ENCODE data around the gene KIF11. TPM values are rescaled to one million over a fixed set of nuclear protein-coding genes. Genes with fewer than 3 reads are reported as not detected.
"Not testable (repeated sequence)": the region's sequence is repeated elsewhere in the genome, so short reads cannot be mapped to it uniquely, and the experiment has no call there.

The KIF11 gene
- total RNA-seq, 1 donor from 2014 or later: 9.6 TPM

- no peak for DNase-seq (ENCODE audit: extremely low read depth, low read depth, low spot score)
Measured at GRCh38 chr10:92590623-92591549, 2.0 kb upstream of the KIF11 start.

DNA sequence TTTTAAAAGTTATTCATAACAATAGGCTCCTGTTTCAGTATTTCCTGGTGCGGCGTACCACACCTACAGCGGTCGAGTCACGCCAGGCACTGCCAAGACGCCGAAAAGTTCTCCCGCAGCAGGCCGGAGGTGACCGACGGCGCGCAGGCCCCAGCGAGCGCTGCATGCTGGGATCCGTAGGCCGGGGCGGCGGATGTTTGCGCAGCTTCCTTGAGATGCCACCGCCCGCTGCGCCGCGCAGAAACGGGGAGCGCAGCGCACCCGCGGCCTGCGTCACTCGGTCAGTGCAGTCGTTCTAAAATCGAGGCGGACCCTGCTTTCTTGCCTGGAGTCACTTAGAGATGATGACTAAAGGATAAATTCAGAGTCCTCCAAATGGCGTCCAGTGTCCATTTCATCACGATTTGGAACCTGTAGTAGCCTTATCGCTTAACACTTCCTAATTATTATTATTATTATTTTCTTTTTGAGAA, 1.3 kb upstream of the KIF11 start:
- DNase-seq (ENCODE audit: extremely low read depth, low read depth, low spot score): no peak

DNA sequence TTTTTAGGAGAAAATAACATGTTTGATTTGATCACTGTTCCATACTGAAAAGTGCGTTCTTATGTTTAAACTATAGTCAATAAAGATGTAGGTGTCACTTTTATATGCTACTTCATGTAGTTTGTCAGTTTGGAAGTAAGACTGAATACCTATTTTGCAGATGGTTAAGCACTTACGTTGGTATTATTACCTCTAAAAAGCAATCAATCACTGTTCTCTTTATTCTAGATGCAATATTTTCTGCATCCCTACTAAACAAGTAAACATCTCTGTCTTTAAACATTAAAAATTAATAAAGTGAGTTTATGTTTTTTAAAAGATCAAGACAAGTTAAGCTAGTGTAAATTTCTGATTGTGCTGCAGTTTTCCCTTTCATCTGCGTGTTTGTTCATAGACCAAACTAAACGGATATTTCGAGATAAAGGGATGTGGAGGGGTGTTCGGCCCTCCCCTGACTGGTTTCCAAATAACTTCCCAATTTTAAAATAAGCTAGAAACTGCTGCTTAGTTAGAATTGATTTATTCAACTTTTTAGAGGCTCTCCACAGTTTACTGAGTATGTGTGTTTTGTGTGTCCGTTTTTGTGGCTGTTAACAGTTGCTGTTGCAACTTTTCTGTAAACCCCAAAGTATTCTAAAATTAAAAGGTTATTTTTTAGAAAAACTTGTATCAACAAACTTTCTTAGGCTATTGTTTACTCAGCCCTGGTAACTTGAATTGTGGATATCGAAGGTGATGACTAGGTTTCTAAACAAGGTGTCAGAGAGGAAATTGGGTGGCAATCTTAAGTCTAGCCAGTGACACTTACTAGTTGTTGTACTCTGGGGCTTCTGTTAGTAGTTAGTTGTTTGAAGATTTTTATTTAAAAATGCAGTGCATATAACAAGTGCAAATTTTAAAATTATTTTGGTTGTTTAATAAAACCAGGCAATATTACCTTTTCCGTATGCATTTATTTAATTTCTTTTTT, 974 bp downstream of the KIF11 start:
- DNase-seq (ENCODE audit: extremely low read depth, low read depth, low spot score): no peak

- DNase-seq (ENCODE audit: extremely low read depth, low read depth, low spot score): no peak
Measured at GRCh38 chr10:92595505-92595904, 2.6 kb downstream of the KIF11 start.

DNA sequence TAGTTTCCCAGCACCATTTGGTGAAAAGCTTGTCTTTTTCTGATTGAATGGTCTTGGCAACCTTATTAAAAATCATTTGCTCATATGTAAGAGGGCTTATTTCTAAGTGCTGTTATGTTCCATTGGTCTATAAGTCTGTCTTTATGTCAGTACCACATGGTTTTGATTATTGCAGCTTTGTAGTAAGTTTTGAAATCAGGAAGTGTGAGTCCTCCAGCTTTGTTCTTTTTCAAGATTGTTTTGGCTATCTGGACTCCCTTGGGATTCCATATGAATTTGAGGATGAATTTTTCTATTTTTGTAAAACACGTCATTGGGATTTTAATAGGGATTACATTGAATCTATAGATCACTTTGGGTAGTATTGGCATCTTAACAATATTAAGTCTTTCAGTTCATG, 5.4 kb downstream of the KIF11 start:
- no peak for DNase-seq (ENCODE audit: extremely low read depth, low read depth, low spot score)

DNA sequence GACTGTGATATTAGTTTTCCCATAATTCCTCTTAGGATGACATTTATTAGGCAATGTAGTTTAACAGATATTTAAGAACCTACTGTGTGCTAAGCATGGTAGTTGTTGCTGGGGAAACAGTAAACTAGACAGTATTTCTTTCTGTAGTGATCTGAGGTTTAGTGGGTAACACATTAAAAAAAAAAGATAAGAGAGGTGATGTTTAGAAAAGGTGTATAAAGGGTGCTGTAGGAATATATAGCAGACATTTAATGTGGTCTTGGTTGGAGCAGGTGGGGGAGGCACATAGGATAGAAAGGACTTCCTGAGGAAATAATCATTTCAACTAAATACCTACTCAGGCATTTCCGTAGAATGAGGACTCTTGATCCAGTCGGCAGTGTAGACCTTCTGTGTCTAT, 11.9 kb downstream of the KIF11 start:
- DNase-seq (ENCODE audit: extremely low read depth, low read depth, low spot score): no peak

DNA sequence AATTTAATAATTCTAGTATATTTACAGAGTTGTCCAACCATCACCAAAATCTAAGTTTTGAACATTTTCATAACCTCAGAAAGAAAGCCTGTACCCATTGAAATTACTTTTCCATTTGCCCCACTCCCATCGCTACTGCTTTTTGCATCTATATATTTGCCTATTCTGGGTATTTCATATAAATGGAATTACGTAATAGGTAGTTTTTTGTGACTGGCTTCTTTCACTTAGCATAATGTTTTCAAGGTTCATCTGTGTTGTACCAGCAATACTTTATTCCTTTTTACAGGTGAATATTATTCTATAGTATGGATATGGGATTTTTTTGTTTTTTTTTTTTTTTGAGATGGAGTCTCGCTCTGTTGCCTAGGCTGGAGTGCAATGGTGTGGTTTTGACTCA, 22.6 kb downstream of the KIF11 start:
- no peak for DNase-seq (ENCODE audit: extremely low read depth, low read depth, low spot score)

GRCh38 chr10:92619368-92619767, 26.4 kb downstream of the KIF11 start:
- DNase-seq (ENCODE audit: extremely low read depth, low read depth, low spot score): no peak

GRCh38 chr10:92627845-92628480, 35.0 kb downstream of the KIF11 start:
- no peak for DNase-seq (ENCODE audit: extremely low read depth, low read depth, low spot score)

DNA sequence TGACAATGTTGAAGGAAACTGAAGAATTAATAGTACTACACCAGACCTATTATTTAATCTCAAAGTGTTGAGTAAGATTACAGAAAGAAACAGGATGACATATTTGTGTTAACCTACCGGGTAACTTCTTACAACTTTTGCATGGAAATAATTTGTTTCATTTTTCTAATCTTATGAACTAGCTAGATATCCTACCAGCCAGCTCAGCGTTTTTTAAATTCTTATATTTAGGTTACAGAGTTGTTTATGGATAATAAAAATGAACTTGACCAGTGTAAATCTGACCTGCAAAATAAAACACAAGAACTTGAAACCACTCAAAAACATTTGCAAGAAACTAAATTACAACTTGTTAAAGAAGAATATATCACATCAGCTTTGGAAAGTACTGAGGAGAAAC, 37.0 kb downstream of the KIF11 start:
- no peak for DNase-seq (ENCODE audit: extremely low read depth, low read depth, low spot score)

- DNase-seq (ENCODE audit: extremely low read depth, low read depth, low spot score): no peak
Measured at GRCh38 chr10:92638037-92638436, 45.1 kb downstream of the KIF11 start.

DNA sequence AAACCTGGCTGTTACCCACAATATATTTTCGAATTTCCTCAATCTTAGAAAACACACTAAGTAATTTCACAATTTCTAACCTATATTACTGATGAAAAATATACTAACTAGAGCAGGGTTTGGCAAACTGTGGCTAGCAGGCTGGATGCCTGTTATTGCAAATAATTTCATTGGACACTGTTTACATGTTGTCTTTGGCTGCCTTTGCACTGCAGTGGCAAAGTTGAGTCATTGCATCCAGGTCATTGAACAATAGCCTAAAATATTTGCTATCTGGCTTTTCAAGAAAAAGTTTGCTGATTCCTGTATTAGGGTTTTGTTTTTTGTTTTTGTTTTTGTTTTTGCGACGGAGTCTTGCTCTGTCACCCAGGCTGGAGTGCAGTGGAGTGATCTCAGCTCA, 47.2 kb downstream of the KIF11 start:
- peak; percentile 51 for DNase-seq (ENCODE audit: extremely low read depth, low read depth, low spot score)

DNA sequence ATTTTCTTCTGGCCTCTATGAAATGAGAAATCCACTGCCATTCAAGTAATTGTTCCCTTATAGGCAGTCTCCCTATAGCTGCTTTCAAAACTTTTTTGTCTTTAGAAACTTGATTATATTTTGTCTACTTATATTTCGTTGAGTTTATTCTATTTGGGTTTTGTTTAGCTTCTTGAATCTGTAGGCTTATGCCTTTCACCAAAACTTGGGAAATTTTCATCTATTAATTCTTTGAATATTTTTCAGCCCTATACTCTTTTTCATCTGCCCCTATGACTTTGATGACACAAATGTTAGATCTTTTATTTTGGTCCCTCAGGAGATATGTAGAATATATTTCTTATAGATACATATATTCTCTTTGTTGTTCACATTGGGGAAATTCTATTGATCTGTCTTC, 48.6 kb downstream of the KIF11 start:
- no peak for DNase-seq (ENCODE audit: extremely low read depth, low read depth, low spot score)

GRCh38 chr10:92644921-92645320, 52.0 kb downstream of the KIF11 start:
- no peak for DNase-seq (ENCODE audit: extremely low read depth, low read depth, low spot score)

GRCh38 chr10:92650864-92651263, 57.9 kb downstream of the KIF11 start:
- not testable (repeated sequence) for DNase-seq (ENCODE audit: extremely low read depth, low read depth, low spot score)

- no peak for DNase-seq (ENCODE audit: extremely low read depth, low read depth, low spot score)
Measured at GRCh38 chr10:92655426-92655825, 62.5 kb downstream of the KIF11 start.

- no peak for DNase-seq (ENCODE audit: extremely low read depth, low read depth, low spot score)
Measured at GRCh38 chr10:92656266-92656961, 63.5 kb downstream of the KIF11 start.

GRCh38 chr10:92657024-92657423, 64.1 kb downstream of the KIF11 start:
- DNase-seq (ENCODE audit: extremely low read depth, low read depth, low spot score): no peak

DNA sequence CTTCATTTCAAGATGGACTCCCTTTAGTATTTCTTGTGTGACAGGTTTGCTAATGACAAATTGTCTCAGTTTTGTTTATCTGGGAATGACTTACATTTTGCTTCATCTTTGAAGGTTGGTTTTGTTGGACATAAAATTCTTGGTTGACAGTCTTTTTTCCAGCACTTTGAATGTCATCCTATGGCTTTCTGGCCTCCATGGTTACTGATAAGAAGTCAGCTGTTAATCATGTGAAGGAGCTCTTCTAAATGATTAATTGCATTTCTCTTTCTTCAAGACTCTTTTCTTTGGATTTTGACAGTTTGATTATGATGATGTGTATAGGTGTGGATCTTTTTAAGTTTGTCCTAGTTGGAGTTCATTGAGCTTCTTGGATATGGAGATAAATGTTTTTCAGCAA, 69.9 kb downstream of the KIF11 start:
- DNase-seq (ENCODE audit: extremely low read depth, low read depth, low spot score): no peak

GRCh38 chr10:92664322-92664721, 71.4 kb downstream of the KIF11 start:
- DNase-seq (ENCODE audit: extremely low read depth, low read depth, low spot score): no peak
